Esophagus (tissue), 2 donors: ENCODE results near the gene TMEM150A. TPM values are rescaled to one million over a fixed set of nuclear protein-coding genes. Genes with fewer than 3 reads are reported as not detected.

ENCODE experiments used
- H3K27ac ChIP-seq, 2 donors: one replicate each; pipeline ENCODE4 v1.5.1; 2013; ENCODE audit warnings: low read depth in 2 of 2, mild to moderate bottlenecking in 2 of 2, inconsistent platforms in 1 of 2, low read length in 1 of 2, moderate library complexity in 1 of 2
- H3K27me3 ChIP-seq, 2 donors: one replicate each; pipeline ENCODE4 v1.6.1; 2013; ENCODE audit warnings: low read length in 2 of 2, control low read depth in 1 of 2, mild to moderate bottlenecking in 1 of 2; ENCODE audit not compliant: insufficient read depth in 2 of 2, control insufficient read depth in 1 of 2
- H3K36me3 ChIP-seq, 2 donors: one replicate each; pipeline ENCODE4 v1.6.1; 2013; ENCODE audit warnings: low read length in 1 of 2; ENCODE audit not compliant: control insufficient read depth in 2 of 2, insufficient read depth in 2 of 2
- H3K4me1 ChIP-seq, 2 donors: one replicate each; pipeline ENCODE4 v1.6.1; 2013; ENCODE audit warnings: low read length in 1 of 2; ENCODE audit not compliant: control insufficient read depth in 2 of 2, insufficient read depth in 2 of 2
- H3K4me3 ChIP-seq, 2 donors: one replicate each; pipeline ENCODE4 v1.5.1; 2013; ENCODE audit warnings: low read length in 2 of 2, mild to moderate bottlenecking in 2 of 2, low read depth in 1 of 2, moderate library complexity in 1 of 2
- H3K9me3 ChIP-seq, 2 donors: one replicate each; pipeline ENCODE4 v1.6.1; 2013; ENCODE audit warnings: mild to moderate bottlenecking in 2 of 2, low read depth in 1 of 2, low read length in 1 of 2, moderate library complexity in 1 of 2; ENCODE audit not compliant: control insufficient read depth in 2 of 2, insufficient read depth in 1 of 2
- WGBS, 2 donors: extraction: QIAGEN DNeasy Blood & Tissue Kit; methylation state at CpG; one replicate each; pipeline ENCODE4 v1.1.7; 2013; 5-methylcytosine and 5-hydroxymethylcytosine counted together
- polyA plus RNA-seq, 2 donors: library from polyadenylated mRNA; stranded (reverse); fragments of 200-250 nt; gene quantifications; one replicate each; pipeline ENCODE4 v1.2.3, GENCODE V29; 2013
- donor health status: healthy with polysubstance abuse.
- donor health status: Bipolar disorder and iron deficiency.

Gene TMEM150A
- polyA plus RNA-seq, 2 donors, result 9.3 to 9.9 TPM

- Histone ChIP-seq H3K27ac (no peak overlapping the region), H3K4me3 (no peak overlapping the region), H3K27me3 (no peaks in the 10 kb centered on the region), H3K9me3 (no peaks in the 10 kb centered on the region), H3K4me1 (no peaks in the 10 kb centered on the region), H3K36me3 (peaks cover 19 to 22% of the 10 kb centered on the region in 2 donors)
- WGBS, 2 donors, result 89% methylated on average over 10 of the region's 10 CpGs
These were observed 53.4 kb downstream of the TMEM150A start for GRCh38 chr2:85549095-85549494.

GRCh38 chr2:85548608-85548900 lies 53.9 kb downstream of the TMEM150A start:
- Histone ChIP-seq H3K4me1 (no peaks in the 10 kb centered on the region), H3K27me3 (no peaks in the 10 kb centered on the region), H3K36me3 (peaks cover 18 to 22% of the 10 kb centered on the region in 2 donors), H3K27ac (no peak overlapping the region), H3K4me3 (no peak overlapping the region), H3K9me3 (no peaks in the 10 kb centered on the region)
- WGBS, 2 donors, result 58 to 61% methylated on average over 2 of the region's 2 CpGs

Other genes starting within 250 kb of the TMEM150A start
- 10 to 100 TPM; 35.3 to 46.2 TPM for gene RETSAT, start 248.2 kb downstream of the TMEM150A start, polyA plus RNA-seq
- gene ELMOD3, start 247.9 kb downstream of the TMEM150A start, polyA plus RNA-seq, result 10 to 100 TPM in 1 of 2 donors, 1 to 10 TPM in 1; 8.7 to 16.1 TPM
- gene CAPG, start 192.3 kb downstream of the TMEM150A start, polyA plus RNA-seq, result 100 to 1,000 TPM; 273 to 297 TPM
- under 1 TPM; 0.07 to 0.14 TPM for gene SH2D6, start 184.0 kb downstream of the TMEM150A start, polyA plus RNA-seq
- 100 to 1,000 TPM in 1 of 2 donors, 10 to 100 TPM in 1; 53.9 to 113 TPM for gene MAT2A, start 63.5 kb downstream of the TMEM150A start, polyA plus RNA-seq
- 10 to 100 TPM; 10.2 to 18.1 TPM for gene GGCX, start 41.2 kb downstream of the TMEM150A start, polyA plus RNA-seq
- 100 to 1,000 TPM; 337 to 430 TPM for gene VAMP8, start 25.1 kb downstream of the TMEM150A start, polyA plus RNA-seq
- 10 to 100 TPM; 19.5 to 39.6 TPM for gene VAMP5, start 18.3 kb downstream of the TMEM150A start, polyA plus RNA-seq
- 100 to 1,000 TPM; 159 to 189 TPM for gene RNF181, start 7.0 kb downstream of the TMEM150A start, polyA plus RNA-seq
- gene C2orf68, start 9.4 kb upstream of the TMEM150A start, polyA plus RNA-seq, result 10 to 100 TPM; 13.8 to 31.7 TPM
- gene USP39, start 13.5 kb upstream of the TMEM150A start, polyA plus RNA-seq, result 10 to 100 TPM; 18.3 to 30.8 TPM
- gene SFTPB, start 65.5 kb upstream of the TMEM150A start, polyA plus RNA-seq, result 1 to 10 TPM in 1 of 2 donors, under 1 TPM in 1; 0.77 to 1.9 TPM
- gene GNLY, start 91.7 kb upstream of the TMEM150A start, polyA plus RNA-seq, result 1 to 10 TPM; 1.2 to 1.7 TPM
- gene ATOH8, start 151.3 kb upstream of the TMEM150A start, polyA plus RNA-seq, result 1 to 10 TPM; 3.0 to 5.9 TPM